SKM-1 treated with dmso at 0.1 percent for 144 hours (cell line): ENCODE data around the gene MESD.

Experiments used
- DNase-seq: peaks from one replicate; lab custom pipeline; 2025; ENCODE audit not compliant: unreplicated experiment; lab: John Stamatoyannopoulos, UW

MESD gene

GRCh38 chr15:80940331-80940730, 49.3 kb downstream of the MESD start:
- DNase-seq, result no peak

DNA sequence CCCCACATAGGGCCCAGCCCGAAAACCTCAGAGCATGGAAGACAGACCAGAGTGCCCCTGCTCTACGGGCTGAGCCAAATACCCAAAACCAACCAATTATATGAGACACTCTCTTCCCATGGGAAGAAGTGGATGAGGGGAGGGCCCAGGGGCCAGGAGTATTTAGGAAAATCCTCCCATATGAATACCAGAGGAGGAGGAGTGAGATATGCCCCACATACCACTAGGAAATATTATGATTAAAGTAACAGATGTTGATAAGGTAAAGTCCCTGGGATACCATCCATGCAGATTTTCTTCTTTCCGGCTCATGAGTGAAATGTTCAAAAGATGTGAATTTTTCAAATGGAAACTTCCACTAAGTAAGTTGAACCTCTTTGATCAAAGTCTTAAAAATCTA, 50.4 kb downstream of the MESD start:
- no peak for DNase-seq

DNA sequence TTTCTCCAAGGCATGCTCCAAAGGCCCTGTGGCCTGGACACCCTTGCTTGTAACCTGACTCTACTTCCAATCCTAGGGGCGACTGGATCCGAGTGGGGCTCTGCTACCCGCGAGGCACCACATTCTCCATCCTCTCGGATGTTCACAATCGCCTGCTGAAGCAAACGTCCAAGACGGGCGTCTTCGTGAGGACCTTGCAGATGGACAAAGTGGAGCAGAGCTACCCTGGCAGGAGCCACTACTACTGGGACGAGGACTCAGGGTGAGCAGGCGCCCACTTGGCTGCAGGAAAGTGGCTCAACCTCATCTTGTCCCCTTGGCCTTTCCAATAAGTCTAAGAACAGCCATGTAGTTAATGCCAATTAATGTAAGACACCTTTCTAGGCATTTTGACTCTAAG, 51.9 kb downstream of the MESD start:
- no peak for DNase-seq

- no peak for DNase-seq
Observed at GRCh38 chr15:80936288-80937078, 53.1 kb downstream of the MESD start.

- DNase-seq, result no peak
Observed at GRCh38 chr15:80934761-80935221, 54.8 kb downstream of the MESD start.

DNA sequence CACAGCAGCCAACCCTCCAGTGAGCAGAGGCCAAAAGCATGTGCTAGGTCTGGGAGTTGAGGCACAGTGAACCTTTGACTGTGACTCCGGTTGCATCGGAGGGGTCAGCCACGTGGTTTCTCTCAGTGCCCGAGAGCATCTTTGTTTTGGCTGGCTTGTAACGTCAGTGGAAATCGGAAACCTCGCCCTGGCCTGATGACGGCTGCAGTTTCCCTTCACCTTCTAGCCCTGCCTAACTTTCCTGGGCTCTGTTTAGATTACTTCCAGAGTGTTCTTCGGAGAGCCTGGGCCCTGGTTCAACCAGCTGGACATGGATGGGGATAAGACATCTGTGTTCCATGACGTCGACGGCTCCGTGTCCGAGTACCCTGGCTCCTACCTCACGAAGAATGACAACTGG, 56.6 kb downstream of the MESD start:
- no peak for DNase-seq

DNA sequence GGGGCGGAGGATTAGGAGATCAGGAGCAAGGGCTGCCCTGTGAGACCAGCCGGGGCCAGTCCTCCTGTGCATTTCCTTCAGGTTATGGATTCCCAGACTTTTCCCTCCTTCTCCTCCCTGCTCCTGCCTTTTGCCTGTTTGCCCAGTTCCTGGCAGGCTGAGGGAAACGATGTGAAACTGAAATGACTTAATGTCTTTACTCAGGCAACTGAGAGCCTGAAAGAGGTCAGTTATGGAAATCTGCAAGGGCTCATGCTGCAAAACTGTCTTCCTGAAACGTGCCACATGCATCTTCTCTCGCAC, 57.2 kb downstream of the MESD start:
- no peak for DNase-seq

DNA sequence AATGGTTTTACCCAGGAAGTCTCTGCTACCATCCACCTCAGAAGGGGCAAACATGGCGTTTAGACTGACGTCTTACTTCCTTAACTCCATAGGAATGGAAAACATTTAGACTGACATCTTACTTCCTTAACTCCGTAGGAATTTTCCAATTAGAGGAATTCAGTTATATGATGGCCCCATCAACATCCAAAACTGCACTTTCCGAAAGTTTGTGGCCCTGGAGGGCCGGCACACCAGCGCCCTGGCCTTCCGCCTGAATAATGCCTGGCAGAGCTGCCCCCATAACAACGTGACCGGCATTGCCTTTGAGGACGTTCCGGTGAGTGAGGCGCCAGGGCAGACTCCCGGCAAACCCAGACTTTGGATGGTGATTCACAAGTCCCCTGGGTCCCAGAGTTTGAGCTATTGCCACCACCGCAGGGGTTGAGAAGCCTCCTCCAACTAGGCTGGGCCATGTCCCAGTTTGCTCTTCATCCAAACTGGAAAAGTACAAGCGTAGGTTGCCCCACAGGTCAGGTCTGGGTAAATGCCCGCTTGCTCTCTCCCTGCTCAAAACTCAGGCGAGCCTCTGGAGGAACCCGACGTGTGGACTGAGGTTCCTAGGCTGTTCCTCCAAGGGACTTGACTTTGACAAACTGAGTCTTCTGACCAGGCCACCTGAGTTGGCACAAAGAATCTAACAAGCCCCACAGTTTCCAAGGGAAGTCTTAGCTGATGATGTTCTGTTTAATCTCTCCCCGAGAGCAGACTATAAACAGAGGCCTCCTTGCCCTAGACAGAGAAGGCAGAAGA, 57.7 kb downstream of the MESD start:
- no peak for DNase-seq

GRCh38 chr15:80931191-80931590, 58.4 kb downstream of the MESD start:
- DNase-seq, result no peak

GRCh38 chr15:80929689-80930088, 59.9 kb downstream of the MESD start:
- no peak for DNase-seq

DNA sequence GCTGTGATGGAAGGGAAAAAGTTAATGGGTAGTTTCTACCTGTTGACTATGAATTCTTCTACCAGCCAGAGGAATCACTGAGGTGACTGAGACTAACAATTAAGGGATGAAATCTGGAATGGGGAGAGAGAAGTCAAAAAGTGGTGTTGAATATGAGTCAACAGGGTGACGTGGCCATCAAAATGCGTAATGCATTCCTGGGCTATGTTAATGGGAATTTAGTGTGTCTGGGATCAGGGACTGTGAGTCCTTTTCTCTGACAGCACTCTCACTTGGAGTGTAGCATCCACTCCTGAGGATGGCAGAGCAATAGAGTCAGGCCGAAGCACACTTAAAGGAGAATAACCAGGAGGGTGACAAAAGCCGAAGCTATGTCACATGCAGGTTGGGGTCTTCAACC, 60.4 kb downstream of the MESD start:
- no peak for DNase-seq

DNA sequence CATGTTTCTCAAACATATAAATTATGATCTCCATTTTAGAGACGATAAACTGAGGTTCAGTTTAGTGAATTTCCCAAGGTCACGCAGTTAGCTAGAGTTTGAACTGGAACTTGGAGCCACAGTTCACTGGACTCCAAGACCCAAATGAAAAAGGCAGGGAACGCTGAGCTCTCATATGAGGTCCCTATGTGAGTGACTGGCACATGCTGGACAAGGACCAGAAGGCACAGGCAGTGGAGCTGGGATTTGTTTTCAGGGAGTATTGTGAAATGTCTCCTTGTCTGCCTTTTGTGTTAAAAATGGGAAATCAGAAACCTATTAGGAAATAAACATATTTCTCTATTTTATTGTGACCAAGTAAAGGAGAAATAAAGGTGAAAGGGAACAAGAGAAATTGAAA, 63.5 kb downstream of the MESD start:
- no peak for DNase-seq

DNA sequence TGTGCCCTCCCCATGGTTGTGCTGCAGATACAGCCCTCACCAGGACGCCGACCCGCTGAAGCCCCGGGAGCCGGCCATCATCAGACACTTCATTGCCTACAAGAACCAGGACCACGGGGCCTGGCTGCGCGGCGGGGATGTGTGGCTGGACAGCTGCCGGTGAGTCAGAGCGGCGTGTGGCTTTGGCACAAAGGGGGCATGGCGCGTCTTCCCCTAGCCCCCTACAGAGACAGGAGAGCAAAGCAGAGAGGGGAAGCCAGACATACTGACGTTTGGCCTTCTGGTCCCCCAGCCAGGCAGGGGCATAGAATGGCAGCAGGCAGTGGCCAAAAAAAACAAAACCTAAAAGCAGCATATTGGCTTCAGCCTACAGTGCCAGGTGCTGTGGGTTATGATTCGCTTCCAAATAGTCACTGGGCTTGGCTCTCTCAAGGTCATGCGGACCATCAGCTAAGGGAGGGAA, 64.0 kb downstream of the MESD start:
- no peak for DNase-seq

- DNase-seq, result no peak
Observed at GRCh38 chr15:80924278-80924677, 65.3 kb downstream of the MESD start.

DNA sequence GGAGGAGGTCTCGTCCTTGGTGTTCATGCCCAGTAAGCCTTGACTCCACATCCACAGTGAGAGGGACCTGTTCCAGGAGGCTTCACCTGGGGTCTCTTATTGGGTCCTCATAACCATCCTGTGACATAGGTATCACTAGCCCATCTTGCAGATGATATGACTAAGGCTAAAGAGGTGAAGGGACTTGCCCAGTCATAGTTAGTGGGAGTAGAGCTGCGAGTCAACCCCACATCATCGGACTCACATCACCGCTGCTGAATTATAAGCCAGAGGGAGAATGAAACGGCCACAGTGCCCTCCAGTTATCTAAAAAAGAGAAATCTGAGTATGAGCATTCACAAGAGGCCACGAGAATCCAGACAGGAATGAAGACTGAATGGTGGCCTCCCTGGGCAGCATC, 66.0 kb downstream of the MESD start:
- DNase-seq, result no peak

GRCh38 chr15:80921736-80922410, 67.7 kb downstream of the MESD start:
- no peak for DNase-seq

DNA sequence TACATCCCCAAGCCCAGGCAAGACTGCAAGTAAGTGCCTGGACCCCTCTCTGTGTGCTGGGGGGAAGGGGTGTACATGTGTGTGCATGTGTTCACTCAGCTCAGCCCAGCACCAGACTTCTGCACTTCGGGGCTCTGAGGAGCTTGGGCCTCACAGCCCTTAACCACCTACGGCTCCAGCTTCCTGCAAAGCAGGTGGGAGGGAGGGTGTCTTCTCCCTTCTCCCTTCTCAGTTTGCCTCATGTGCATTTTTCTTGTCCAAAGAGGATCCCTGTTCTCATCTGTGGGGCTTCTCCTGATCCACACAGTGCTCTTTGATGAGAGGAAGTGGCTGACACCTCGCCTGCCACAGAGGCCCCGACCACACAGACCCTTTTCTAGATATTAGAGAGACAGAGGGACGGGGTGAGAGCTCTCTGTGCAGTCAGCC, 69.3 kb downstream of the MESD start:
- no peak for DNase-seq

GRCh38 chr15:80918196-80918783, 71.3 kb downstream of the MESD start:
- no peak for DNase-seq

DNA sequence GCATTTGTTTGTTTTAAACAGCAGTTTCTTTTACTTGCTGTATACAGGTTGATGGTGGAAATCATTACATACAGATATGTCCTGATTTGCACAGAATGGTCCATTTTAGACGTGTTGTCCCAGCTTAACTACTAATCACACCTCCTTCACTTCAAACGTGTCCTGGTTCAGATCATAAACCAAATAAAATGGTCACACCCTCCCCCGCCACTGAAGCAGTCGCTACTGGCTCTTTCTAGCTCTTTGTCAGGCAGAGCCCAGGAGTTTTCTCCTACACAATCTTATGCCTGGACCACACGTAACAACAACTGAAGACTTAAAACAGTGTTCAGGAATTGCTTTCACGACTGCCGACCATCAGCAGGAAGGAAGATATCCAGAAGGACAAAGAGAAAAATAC, 73.6 kb downstream of the MESD start:
- DNase-seq, result no peak

DNA sequence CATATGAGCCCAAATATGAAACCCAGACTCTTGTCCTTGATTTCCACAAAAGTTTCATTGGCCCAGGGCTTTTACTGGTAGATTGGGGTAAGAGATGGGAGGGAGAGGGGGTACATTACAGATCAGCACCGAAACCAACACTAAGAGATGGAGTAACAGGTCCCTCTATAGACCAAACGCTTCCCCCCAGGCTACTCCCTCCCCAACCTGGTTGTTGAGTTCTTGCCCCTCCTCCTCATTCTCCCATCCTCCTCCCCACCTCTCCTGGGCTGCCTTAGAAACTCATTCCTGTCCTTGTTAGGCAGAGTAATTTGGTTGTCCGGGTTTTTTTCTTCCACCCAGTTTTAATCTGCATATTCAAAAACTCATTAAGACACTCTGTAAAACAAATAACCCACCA, 74.1 kb downstream of the MESD start:
- DNase-seq, result no peak

DNA sequence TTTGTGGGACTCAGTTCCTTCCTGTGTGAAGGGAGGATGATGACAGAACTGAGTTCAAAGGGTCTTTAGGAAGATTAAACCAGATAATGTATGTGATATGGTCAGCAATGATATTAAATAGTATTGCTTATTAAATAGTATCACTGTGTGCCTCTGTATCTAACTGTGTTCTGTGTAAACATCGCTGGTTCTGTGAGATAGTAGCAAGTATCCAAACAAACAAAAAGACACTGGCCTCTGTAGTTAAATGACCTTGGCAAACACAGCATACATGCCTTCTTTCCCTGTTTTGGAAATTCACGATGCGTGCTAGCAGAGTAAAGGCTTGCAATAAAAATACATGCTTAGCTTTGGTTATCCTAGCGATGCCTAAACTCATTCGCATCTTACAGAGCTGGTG, 76.1 kb downstream of the MESD start:
- no peak for DNase-seq

DNA sequence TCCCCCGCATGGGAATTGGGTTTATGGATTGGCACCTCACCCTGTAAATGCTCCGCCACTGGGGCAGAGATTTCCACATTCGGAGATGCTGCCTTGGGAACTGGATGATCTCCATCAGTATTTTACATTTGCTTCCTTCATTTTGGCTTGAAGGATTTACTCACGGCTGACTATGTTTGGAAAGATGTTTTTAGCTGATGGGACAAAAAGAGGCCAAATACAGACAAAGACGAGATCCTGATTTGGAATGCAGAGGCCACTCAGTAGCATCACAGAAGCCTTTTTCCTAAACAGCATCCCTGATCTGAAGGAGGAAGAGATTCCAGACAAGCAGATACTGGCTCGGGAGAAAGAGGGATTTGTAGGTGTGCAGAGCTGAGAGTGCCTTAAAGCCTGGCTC, 76.9 kb downstream of the MESD start:
- DNase-seq, result no peak
